ENCODE data around the gene PAPOLA.

DNA sequence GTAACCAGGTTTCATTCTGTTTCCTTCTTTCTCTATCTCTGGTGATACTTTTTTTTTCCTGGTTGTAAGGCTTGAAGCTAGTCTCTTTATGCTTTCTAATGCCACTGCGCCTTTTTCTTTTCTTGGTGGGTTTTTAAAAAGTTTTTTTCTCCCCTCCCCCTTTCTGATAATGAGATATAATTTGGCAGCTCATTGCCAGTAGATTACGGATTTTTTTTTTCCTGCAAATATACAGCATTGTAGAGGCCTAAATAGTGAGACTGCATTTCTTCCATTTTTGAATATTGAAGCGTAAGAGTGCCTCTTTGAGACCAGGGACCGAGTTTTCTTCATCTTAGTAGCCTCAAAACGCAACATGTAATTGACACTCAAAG lies 1.1 kb downstream of the PAPOLA start:
- no peak for TF ChIP-seq POLR2AphosphoS5 (IDR thresholded peaks at IDR 0.05; ENCODE audit: low read depth, low read length)
- TF ChIP-seq POLR2A (IDR thresholded peaks at IDR 0.05; ENCODE audit: low read depth, low read length): no peak
